Vagina (tissue), 2 donors: ENCODE data around the gene NMU.

ENCODE experiments used
- POLR2A ChIP-seq, 2 donors: fragments of 450-650 bp; IDR thresholded peaks; one replicate each; pipeline ENCODE4 v1.6.1; 2017; ENCODE audit warnings: antibody characterized with exemption in 2 of 2, mild to moderate bottlenecking in 2 of 2, moderate library complexity in 2 of 2
- TF ChIP-seq, protein P1 (sequence below), 3 experiments: fragments of 450-650 bp in 2 of 3; fragments of 200-600 bp in 1 of 3; sonication (generic) in 1 of 3; IDR thresholded peaks; one replicate each; pipeline ENCODE4 v1.5.1; 2017 to 2019; ENCODE audit warnings: antibody characterized with exemption in 3 of 3, mild to moderate bottlenecking in 2 of 3, moderate library complexity in 2 of 3

DNA sequence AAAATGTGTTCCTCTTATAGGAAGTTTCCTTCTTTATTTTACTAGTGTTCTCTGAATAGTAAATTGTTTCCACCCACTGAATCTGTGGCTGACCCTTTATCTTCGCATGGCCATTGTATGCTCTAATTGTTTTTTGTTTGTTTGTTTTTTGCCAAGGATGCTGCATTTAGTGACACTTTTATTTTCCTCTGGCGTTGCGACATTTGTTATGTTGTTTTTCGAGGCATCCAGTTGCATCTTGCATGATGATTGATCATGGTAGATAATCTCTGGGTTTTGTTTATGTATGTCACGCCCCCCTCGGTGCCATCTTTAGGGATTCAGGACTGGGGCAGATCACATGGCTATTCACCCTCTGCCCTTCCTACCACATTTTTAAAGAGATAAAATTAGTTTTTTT lies 2.2 kb downstream of the NMU start:
- TF ChIP-seq, protein P1, sequence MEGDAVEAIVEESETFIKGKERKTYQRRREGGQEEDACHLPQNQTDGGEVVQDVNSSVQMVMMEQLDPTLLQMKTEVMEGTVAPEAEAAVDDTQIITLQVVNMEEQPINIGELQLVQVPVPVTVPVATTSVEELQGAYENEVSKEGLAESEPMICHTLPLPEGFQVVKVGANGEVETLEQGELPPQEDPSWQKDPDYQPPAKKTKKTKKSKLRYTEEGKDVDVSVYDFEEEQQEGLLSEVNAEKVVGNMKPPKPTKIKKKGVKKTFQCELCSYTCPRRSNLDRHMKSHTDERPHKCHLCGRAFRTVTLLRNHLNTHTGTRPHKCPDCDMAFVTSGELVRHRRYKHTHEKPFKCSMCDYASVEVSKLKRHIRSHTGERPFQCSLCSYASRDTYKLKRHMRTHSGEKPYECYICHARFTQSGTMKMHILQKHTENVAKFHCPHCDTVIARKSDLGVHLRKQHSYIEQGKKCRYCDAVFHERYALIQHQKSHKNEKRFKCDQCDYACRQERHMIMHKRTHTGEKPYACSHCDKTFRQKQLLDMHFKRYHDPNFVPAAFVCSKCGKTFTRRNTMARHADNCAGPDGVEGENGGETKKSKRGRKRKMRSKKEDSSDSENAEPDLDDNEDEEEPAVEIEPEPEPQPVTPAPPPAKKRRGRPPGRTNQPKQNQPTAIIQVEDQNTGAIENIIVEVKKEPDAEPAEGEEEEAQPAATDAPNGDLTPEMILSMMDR (IDR thresholded peaks at IDR 0.05) = no peak
- TF ChIP-seq POLR2A (IDR thresholded peaks at IDR 0.05) = no peak
